Muscle layer of colon (tissue), 2 donors: ENCODE measurements around the gene VIPR1.
"Not testable (repeated sequence)": the region's sequence is repeated elsewhere in the genome, so short reads cannot be mapped to it uniquely, and the experiment has no call there.

Experiments used
- H3K27ac ChIP-seq: one replicate; pipeline ENCODE4 v1.7.0; 2013; ENCODE audit warnings: low read depth, mild to moderate bottlenecking, low read length, moderate library complexity
- H3K27me3 ChIP-seq, 2 donors: one replicate each; pipeline ENCODE4 v1.7.0; 2013; ENCODE audit warnings: low read length in 2 of 2, mild to moderate bottlenecking in 2 of 2; ENCODE audit not compliant: insufficient read depth in 2 of 2, control insufficient read depth in 1 of 2
- H3K36me3 ChIP-seq: one replicate; pipeline ENCODE4 v1.7.0; 2013; ENCODE audit warnings: mild to moderate bottlenecking, low read length; ENCODE audit not compliant: insufficient read depth
- H3K4me1 ChIP-seq: one replicate; pipeline ENCODE4 v1.7.0; 2013; ENCODE audit warnings: mild to moderate bottlenecking, low read length; ENCODE audit not compliant: insufficient read depth
- H3K4me3 ChIP-seq, 2 donors: one replicate each; pipeline ENCODE4 v1.7.0; 2013; ENCODE audit warnings: low read length in 2 of 2, low read depth in 1 of 2, mild to moderate bottlenecking in 1 of 2, moderate library complexity in 1 of 2
- H3K9ac ChIP-seq: one replicate; pipeline ENCODE4 v1.7.0; 2013; ENCODE audit warnings: low read length
- H3K9me3 ChIP-seq: one replicate; pipeline ENCODE4 v1.7.0; 2013; ENCODE audit warnings: mild to moderate bottlenecking, low read length
- donor health status: abdominal sarcoma.
- donor health status: Adenocarcinoma of cecum.

The VIPR1 gene

GRCh38 chr3:42539871-42540714 lies 37.6 kb downstream of the VIPR1 start:
- no peaks in the 10 kb centered on the region for H3K36me3 ChIP-seq
- H3K27me3 ChIP-seq = no peaks in the 10 kb centered on the region
- no peak overlapping the region for H3K4me3 ChIP-seq
- peaks cover 7% of the 10 kb centered on the region for H3K4me1 ChIP-seq
- H3K9me3 ChIP-seq = no peaks in the 10 kb centered on the region
- no peak overlapping the region for H3K9ac ChIP-seq
- H3K27ac ChIP-seq = no peak overlapping the region

- Histone ChIP-seq H3K4me1 (peaks cover 7% of the 10 kb centered on the region), H3K36me3 (no peaks in the 10 kb centered on the region), H3K27ac (no peak overlapping the region), H3K9me3 (no peaks in the 10 kb centered on the region), H3K27me3 (no peaks in the 10 kb centered on the region), H3K9ac (no peak overlapping the region), H3K4me3 (no peak overlapping the region)
Measured at GRCh38 chr3:42541079-42541478, 38.6 kb downstream of the VIPR1 start.

- no peaks in the 10 kb centered on the region for H3K36me3 ChIP-seq
- no peak overlapping the region for H3K9ac ChIP-seq
- H3K4me1 ChIP-seq = peaks cover 10% of the 10 kb centered on the region
- H3K4me3 ChIP-seq = no peak overlapping the region
- H3K27ac ChIP-seq = no peak overlapping the region
- H3K27me3 ChIP-seq = no peaks in the 10 kb centered on the region
- no peaks in the 10 kb centered on the region for H3K9me3 ChIP-seq
Measured at GRCh38 chr3:42544492-42545283, 42.2 kb downstream of the VIPR1 start.

- Histone ChIP-seq H3K27ac (no peak overlapping the region), H3K4me3 (no peak overlapping the region)
Measured at GRCh38 chr3:42545284-42545900, 42.9 kb downstream of the VIPR1 start.

GRCh38 chr3:42546691-42547213 lies 44.3 kb downstream of the VIPR1 start:
- H3K27ac ChIP-seq = no peak overlapping the region
- no peaks in the 10 kb centered on the region for H3K9me3 ChIP-seq
- peaks cover 10% of the 10 kb centered on the region for H3K4me1 ChIP-seq
- H3K9ac ChIP-seq = no peak overlapping the region
- no peak overlapping the region for H3K4me3 ChIP-seq
- no peaks in the 10 kb centered on the region for H3K27me3 ChIP-seq
- peaks cover 8% of the 10 kb centered on the region for H3K36me3 ChIP-seq

More at GRCh38 chr3:42545284-42545900, 42.9 kb downstream of the VIPR1 start:
- H3K9me3 ChIP-seq = no peaks in the 10 kb centered on the region
- peaks cover 4% of the 10 kb centered on the region for H3K36me3 ChIP-seq
- no peak overlapping the region for H3K9ac ChIP-seq
- H3K4me1 ChIP-seq = peaks cover 10% of the 10 kb centered on the region
- H3K27me3 ChIP-seq = no peaks in the 10 kb centered on the region

GRCh38 chr3:42547401-42547945 lies 45.0 kb downstream of the VIPR1 start:
- H3K36me3 ChIP-seq = peaks cover 12% of the 10 kb centered on the region
- peaks cover 10% of the 10 kb centered on the region for H3K4me1 ChIP-seq
- H3K9me3 ChIP-seq = no peaks in the 10 kb centered on the region
- no peak overlapping the region for H3K4me3 ChIP-seq
- no peaks in the 10 kb centered on the region for H3K27me3 ChIP-seq
- H3K9ac ChIP-seq = no peak overlapping the region
- H3K27ac ChIP-seq = no peak overlapping the region

- H3K27me3 ChIP-seq = no peaks in the 10 kb centered on the region
- H3K4me3 ChIP-seq = no peak overlapping the region
- H3K36me3 ChIP-seq = peaks cover 27% of the 10 kb centered on the region
- peaks cover 10% of the 10 kb centered on the region for H3K4me1 ChIP-seq
- H3K27ac ChIP-seq = no peak overlapping the region
- H3K9me3 ChIP-seq = no peaks in the 10 kb centered on the region
- no peak overlapping the region for H3K9ac ChIP-seq
Measured at GRCh38 chr3:42549131-42549530, 46.7 kb downstream of the VIPR1 start.

GRCh38 chr3:42550250-42550649 lies 47.8 kb downstream of the VIPR1 start:
- Histone ChIP-seq H3K9ac (no peak overlapping the region), H3K36me3 (peaks cover 35% of the 10 kb centered on the region), H3K27me3 (no peaks in the 10 kb centered on the region), H3K4me3 (no peak overlapping the region), H3K4me1 (peaks cover 3% of the 10 kb centered on the region), H3K9me3 (no peaks in the 10 kb centered on the region), H3K27ac (no peak overlapping the region)

GRCh38 chr3:42552830-42553229 lies 50.4 kb downstream of the VIPR1 start:
- no peaks in the 10 kb centered on the region for H3K9me3 ChIP-seq
- H3K4me3 ChIP-seq = no peak overlapping the region
- H3K27ac ChIP-seq = no peak overlapping the region
- no peaks in the 10 kb centered on the region for H3K27me3 ChIP-seq
- no peaks in the 10 kb centered on the region for H3K4me1 ChIP-seq
- H3K9ac ChIP-seq = no peak overlapping the region
- peaks cover 58% of the 10 kb centered on the region for H3K36me3 ChIP-seq

GRCh38 chr3:42556089-42556632 lies 53.7 kb downstream of the VIPR1 start:
- H3K27me3 ChIP-seq = no peaks in the 10 kb centered on the region

GRCh38 chr3:42556817-42557216 lies 54.4 kb downstream of the VIPR1 start:
- H3K4me1 ChIP-seq, H3K27me3 ChIP-seq: not testable (repeated sequence)
- H3K36me3 ChIP-seq = peaks cover 68% of the 10 kb centered on the region

More at GRCh38 chr3:42556089-42556632, 53.7 kb downstream of the VIPR1 start:
- Histone ChIP-seq H3K4me1 (no peaks in the 10 kb centered on the region), H3K4me3 (no peak overlapping the region), H3K9ac (no peak overlapping the region), H3K27ac (no peak overlapping the region), H3K9me3 (no peaks in the 10 kb centered on the region), H3K36me3 (peaks cover 68% of the 10 kb centered on the region)

More at GRCh38 chr3:42556817-42557216, 54.4 kb downstream of the VIPR1 start:
- not testable (repeated sequence) for H3K27ac ChIP-seq, H3K9ac ChIP-seq, H3K4me3 ChIP-seq, H3K9me3 ChIP-seq
